Activated gamma-delta T cell treated with Interleukin-2 at 50 U/mL for 16 hours (primary cell): ENCODE measurements around the gene KCTD17.
A peak's percentile ranks its signal among the peaks of the same experiment; 100 is the strongest.

Source experiments
- DNase-seq: peaks from one replicate; pipeline ENCODE4 v3.0.0-alpha.2; 2020

KCTD17 gene

GRCh38 chr22:37051391-37052385 is at the start of gene KCTD17:
Gene KCTD17 (plus strand): TSS chr22:37051742. CDS start chr22:37051761, 19 bp downstream.
- DNase-seq, result peak; percentile 67

GRCh38 chr22:37001826-37002225 is 49.7 kb upstream of the KCTD17 start:
- no peak for DNase-seq

- DNase-seq, result no peak
These were observed 48.9 kb upstream of the KCTD17 start for GRCh38 chr22:37002633-37003032.

GRCh38 chr22:37007651-37008050 is 43.9 kb upstream of the KCTD17 start:
- DNase-seq, result no peak

- DNase-seq, result no peak
These were observed 43.2 kb upstream of the KCTD17 start for GRCh38 chr22:37008365-37008764.

- DNase-seq, result no peak
These were observed 42.1 kb upstream of the KCTD17 start for GRCh38 chr22:37009490-37009889.

- no peak for DNase-seq
These were observed 41.4 kb upstream of the KCTD17 start for GRCh38 chr22:37010174-37010573.

- DNase-seq, result no peak
These were observed 40.6 kb upstream of the KCTD17 start for GRCh38 chr22:37010976-37011375.

- no peak for DNase-seq
These were observed 40.1 kb upstream of the KCTD17 start for GRCh38 chr22:37011472-37011871.

GRCh38 chr22:37012262-37012904 is 39.2 kb upstream of the KCTD17 start:
- DNase-seq, result no peak

- DNase-seq, result no peak
These were observed 38.6 kb upstream of the KCTD17 start for GRCh38 chr22:37012956-37013355.

- no peak for DNase-seq
These were observed 37.1 kb upstream of the KCTD17 start for GRCh38 chr22:37014415-37014806.

- DNase-seq, result no peak
These were observed 36.5 kb upstream of the KCTD17 start for GRCh38 chr22:37014835-37015586.

- DNase-seq, result no peak
These were observed 36.0 kb upstream of the KCTD17 start for GRCh38 chr22:37015587-37015878.

GRCh38 chr22:37016134-37016910 is 35.2 kb upstream of the KCTD17 start:
- DNase-seq, result no peak

- DNase-seq, result no peak
These were observed 34.2 kb upstream of the KCTD17 start for GRCh38 chr22:37017356-37017755.

- DNase-seq, result no peak
These were observed 33.3 kb upstream of the KCTD17 start for GRCh38 chr22:37018086-37018814.

- no peak for DNase-seq
These were observed 32.7 kb upstream of the KCTD17 start for GRCh38 chr22:37018815-37019308.

GRCh38 chr22:37019309-37020191 is 32.0 kb upstream of the KCTD17 start, which contains the start of the genes MPST and TST:
Gene MPST (plus strand): TSS chr22:37019742. CDS start chr22:37019837, 95 bp downstream.
Gene TST (minus strand): TSS chr22:37019447. CDS start chr22:37018732, 715 bp downstream.
- peak; percentile 27 for DNase-seq

GRCh38 chr22:37020192-37020479 is 31.4 kb upstream of the KCTD17 start:
- no peak for DNase-seq

GRCh38 chr22:37021041-37021440 is 30.5 kb upstream of the KCTD17 start:
- DNase-seq, result no peak
